ENCODE measurements around the gene ETFA. TPM values are rescaled to one million over a fixed set of nuclear protein-coding genes. Genes with fewer than 3 reads are reported as not detected.

The ETFA gene
- polyA plus RNA-seq, 2 of the 4 experiments (the other 2 are of a cell fraction), result 243 to 412 TPM

DNA sequence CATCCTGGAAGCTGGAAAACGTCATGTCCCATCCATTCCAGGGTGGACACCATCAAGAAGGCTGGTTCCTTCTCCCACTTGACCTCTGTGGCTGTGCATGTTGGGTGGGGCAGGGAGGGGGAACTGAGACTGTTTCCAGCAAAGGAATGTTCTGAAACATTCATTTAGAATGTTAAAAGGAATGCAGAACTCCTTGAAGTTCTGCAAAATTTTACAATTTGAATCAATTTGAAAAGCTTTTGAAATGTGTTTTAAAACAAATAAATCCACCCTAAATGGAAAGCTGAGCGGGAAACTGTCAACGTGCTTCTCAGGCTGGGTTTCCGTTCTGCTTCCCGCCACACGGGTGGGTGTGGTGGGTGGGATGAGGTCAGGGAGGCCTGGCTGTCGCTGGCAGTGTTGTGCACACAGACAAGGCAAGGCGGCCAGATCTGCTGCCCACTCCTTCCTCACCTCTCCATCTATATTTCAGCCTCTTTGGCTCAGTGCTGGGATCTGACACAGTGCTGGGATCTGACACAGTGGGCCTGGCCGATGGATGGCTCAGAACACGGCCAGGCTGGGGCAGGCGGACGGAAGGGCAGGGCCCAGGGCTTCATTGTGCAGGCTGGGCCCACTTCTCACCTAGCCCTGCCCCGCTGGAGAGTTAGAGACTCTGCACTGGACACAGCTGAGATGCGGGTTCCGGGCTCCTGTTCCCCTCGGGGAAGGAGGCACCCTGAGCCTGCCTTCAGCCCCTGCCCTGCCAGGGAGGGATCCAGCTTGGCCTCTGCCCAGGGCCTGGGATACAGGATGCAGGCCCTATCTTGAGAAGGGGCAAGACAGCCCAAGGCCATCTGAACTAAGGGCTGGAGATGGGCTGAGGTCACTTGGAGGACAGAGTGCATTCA is 141.1 kb downstream of the ETFA start:
- TF ChIP-seq SMC3 (IDR thresholded peaks at IDR 0.05) (no peak), FOXS1 (CRISPR knock-in tag; IDR thresholded peaks at IDR 0.05) (no peak), FOSL2 (IDR thresholded peaks at IDR 0.05) (no peak), FOSL2 (CRISPR knock-in tag; IDR thresholded peaks at IDR 0.05) (no peak), EHF (CRISPR knock-in tag; IDR thresholded peaks at IDR 0.05) (no peak), ZFP36 (IDR thresholded peaks at IDR 0.05; ENCODE audit: borderline replicate concordance, partially characterized antibody) (no peak), RFX5 (IDR thresholded peaks at IDR 0.05) (no peak), POLR2A (IDR thresholded peaks at IDR 0.05; ENCODE audit: low read length) (no peak)
- TF ChIP-seq, protein P1, sequence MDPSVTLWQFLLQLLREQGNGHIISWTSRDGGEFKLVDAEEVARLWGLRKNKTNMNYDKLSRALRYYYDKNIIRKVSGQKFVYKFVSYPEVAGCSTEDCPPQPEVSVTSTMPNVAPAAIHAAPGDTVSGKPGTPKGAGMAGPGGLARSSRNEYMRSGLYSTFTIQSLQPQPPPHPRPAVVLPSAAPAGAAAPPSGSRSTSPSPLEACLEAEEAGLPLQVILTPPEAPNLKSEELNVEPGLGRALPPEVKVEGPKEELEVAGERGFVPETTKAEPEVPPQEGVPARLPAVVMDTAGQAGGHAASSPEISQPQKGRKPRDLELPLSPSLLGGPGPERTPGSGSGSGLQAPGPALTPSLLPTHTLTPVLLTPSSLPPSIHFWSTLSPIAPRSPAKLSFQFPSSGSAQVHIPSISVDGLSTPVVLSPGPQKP (IDR thresholded peaks at IDR 0.05; ENCODE audit: low read depth, low read length), result no peak
- TF ChIP-seq, protein P2, sequence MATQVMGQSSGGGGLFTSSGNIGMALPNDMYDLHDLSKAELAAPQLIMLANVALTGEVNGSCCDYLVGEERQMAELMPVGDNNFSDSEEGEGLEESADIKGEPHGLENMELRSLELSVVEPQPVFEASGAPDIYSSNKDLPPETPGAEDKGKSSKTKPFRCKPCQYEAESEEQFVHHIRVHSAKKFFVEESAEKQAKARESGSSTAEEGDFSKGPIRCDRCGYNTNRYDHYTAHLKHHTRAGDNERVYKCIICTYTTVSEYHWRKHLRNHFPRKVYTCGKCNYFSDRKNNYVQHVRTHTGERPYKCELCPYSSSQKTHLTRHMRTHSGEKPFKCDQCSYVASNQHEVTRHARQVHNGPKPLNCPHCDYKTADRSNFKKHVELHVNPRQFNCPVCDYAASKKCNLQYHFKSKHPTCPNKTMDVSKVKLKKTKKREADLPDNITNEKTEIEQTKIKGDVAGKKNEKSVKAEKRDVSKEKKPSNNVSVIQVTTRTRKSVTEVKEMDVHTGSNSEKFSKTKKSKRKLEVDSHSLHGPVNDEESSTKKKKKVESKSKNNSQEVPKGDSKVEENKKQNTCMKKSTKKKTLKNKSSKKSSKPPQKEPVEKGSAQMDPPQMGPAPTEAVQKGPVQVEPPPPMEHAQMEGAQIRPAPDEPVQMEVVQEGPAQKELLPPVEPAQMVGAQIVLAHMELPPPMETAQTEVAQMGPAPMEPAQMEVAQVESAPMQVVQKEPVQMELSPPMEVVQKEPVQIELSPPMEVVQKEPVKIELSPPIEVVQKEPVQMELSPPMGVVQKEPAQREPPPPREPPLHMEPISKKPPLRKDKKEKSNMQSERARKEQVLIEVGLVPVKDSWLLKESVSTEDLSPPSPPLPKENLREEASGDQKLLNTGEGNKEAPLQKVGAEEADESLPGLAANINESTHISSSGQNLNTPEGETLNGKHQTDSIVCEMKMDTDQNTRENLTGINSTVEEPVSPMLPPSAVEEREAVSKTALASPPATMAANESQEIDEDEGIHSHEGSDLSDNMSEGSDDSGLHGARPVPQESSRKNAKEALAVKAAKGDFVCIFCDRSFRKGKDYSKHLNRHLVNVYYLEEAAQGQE (IDR thresholded peaks at IDR 0.05), result no peak
- TF ChIP-seq, protein P3, sequence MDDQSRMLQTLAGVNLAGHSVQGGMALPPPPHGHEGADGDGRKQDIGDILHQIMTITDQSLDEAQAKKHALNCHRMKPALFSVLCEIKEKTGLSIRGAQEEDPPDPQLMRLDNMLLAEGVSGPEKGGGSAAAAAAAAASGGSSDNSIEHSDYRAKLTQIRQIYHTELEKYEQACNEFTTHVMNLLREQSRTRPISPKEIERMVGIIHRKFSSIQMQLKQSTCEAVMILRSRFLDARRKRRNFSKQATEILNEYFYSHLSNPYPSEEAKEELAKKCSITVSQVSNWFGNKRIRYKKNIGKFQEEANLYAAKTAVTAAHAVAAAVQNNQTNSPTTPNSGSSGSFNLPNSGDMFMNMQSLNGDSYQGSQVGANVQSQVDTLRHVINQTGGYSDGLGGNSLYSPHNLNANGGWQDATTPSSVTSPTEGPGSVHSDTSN (IDR thresholded peaks at IDR 0.05), result no peak
- CTCF ChIA-PET, result interaction anchor here (1.2 to 17.2 kb wide), 3 partner anchors 20 to 31 kb away, joined by 5 to 205 read pairs (median 9); no protein-coding TSS in a partner anchor
- peak in 1 of 2 experiments; percentile 11; a peak in 1 of 6 replicates for ATAC-seq

DNA sequence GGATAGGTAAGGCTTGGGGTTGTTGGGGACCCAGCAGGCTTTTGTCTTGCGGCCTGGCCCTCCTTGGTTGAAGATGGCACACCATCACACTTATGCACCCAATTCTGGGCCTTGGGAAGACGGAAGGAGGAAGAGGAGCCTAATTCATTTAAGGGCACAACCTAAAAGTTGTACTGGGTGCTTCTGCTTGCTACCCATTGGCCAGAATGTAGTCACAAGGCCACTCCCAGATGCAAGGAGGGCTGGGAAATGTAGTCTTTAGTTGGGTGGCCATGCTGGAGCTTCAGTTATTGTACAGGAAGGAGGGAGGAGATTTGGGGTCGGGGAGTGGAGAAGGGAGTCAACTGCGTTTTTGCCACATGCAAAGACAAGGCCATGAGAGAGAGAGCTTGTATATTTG is 142.3 kb downstream of the ETFA start:
- H3K27ac ChIP-seq, result no peak overlapping the region
- TF ChIP-seq CHD4 (IDR thresholded peaks at IDR 0.05; ENCODE audit: borderline replicate concordance), result no peak
- TF ChIP-seq, protein P4, sequence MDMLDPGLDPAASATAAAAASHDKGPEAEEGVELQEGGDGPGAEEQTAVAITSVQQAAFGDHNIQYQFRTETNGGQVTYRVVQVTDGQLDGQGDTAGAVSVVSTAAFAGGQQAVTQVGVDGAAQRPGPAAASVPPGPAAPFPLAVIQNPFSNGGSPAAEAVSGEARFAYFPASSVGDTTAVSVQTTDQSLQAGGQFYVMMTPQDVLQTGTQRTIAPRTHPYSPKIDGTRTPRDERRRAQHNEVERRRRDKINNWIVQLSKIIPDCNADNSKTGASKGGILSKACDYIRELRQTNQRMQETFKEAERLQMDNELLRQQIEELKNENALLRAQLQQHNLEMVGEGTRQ (IDR thresholded peaks at IDR 0.05), result peak; percentile 57
- H3K4me2 ChIP-seq, result no peak overlapping the region
- peak in 1 of 2 experiments; percentile 44 for DNase-seq (ENCODE audit: low read depth in 1 of 2, low spot score in 1 of 2)
- WGBS (ENCODE audit: missing lambda C conversion rate), result 34% methylated on average over 4 of the region's 4 CpGs
- no peak overlapping the region for H3K4me3 ChIP-seq
- FAIRE-seq, result peak; percentile 79
- peak; percentile 54 to 88; a peak in 5 of 6 replicates for ATAC-seq
- no peaks in the 10 kb centered on the region for H3K4me1 ChIP-seq
- ChIA-PET CTCF (interaction anchor here (0.8 to 17.2 kb wide), 6 partner anchors 11 to 30 kb away, joined by 3 to 205 read pairs (median 5); no protein-coding TSS in a partner anchor), POLR2A (no interaction called here)
- no peaks in the 10 kb centered on the region for H3K9me3 ChIP-seq

More for the DNA sequence above, 141.1 kb downstream of the ETFA start:
- WGBS (ENCODE audit: missing lambda C conversion rate), result 75% methylated on average over 16 of the region's 16 CpGs
- Histone ChIP-seq H3K4me2 (no peak overlapping the region), H3K27ac (no peak overlapping the region), H3K9me3 (no peaks in the 10 kb centered on the region), H3K4me1 (no peaks in the 10 kb centered on the region), H3K4me3 (no peak overlapping the region)
- no peak for DNase-seq (ENCODE audit: low read depth in 1 of 2, low spot score in 1 of 2)
- no peak for FAIRE-seq
- POLR2A ChIA-PET, result no interaction called here

Measured in A549 (cell line).